Coronary artery (tissue), 2 donors: ENCODE data around the gene GNA15.
A peak's percentile ranks its signal among the peaks of the same experiment; 100 is the strongest.

Experiments
- DNase-seq: peaks from one replicate; pipeline ENCODE4 v3.0.0-alpha.2; 2017; ENCODE audit warnings: low spot score
- H3K27ac ChIP-seq, 2 donors: fragments of 200-600 bp; sonication (generic); one replicate each; pipeline ENCODE4 v1.5.1; 2016 to 2019
- H3K4me3 ChIP-seq: fragments of 200-600 bp; sonication (generic); 2 replicates; pipeline ENCODE4 v1.5.1; 2016; ENCODE audit warnings: mild to moderate bottlenecking, moderate library complexity
- TF ChIP-seq, protein P1 (sequence below): fragments of 200-600 bp; sonication (generic); IDR thresholded peaks from one replicate; pipeline ENCODE4 v1.5.1; 2019; ENCODE audit warnings: antibody characterized with exemption

The GNA15 gene

GRCh38 chr19:3108775-3109174 is 27.1 kb upstream of the GNA15 start:
- H3K27ac ChIP-seq, result no peak overlapping the region
- TF ChIP-seq, protein P1, sequence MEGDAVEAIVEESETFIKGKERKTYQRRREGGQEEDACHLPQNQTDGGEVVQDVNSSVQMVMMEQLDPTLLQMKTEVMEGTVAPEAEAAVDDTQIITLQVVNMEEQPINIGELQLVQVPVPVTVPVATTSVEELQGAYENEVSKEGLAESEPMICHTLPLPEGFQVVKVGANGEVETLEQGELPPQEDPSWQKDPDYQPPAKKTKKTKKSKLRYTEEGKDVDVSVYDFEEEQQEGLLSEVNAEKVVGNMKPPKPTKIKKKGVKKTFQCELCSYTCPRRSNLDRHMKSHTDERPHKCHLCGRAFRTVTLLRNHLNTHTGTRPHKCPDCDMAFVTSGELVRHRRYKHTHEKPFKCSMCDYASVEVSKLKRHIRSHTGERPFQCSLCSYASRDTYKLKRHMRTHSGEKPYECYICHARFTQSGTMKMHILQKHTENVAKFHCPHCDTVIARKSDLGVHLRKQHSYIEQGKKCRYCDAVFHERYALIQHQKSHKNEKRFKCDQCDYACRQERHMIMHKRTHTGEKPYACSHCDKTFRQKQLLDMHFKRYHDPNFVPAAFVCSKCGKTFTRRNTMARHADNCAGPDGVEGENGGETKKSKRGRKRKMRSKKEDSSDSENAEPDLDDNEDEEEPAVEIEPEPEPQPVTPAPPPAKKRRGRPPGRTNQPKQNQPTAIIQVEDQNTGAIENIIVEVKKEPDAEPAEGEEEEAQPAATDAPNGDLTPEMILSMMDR, result peak; percentile 69
- no peak for DNase-seq
- H3K4me3 ChIP-seq, result no peak overlapping the region

GRCh38 chr19:3109491-3109890 is 26.3 kb upstream of the GNA15 start:
- Histone ChIP-seq H3K27ac (no peak overlapping the region), H3K4me3 (no peak overlapping the region)
- TF ChIP-seq, protein P1, result no peak
- no peak for DNase-seq

DNA sequence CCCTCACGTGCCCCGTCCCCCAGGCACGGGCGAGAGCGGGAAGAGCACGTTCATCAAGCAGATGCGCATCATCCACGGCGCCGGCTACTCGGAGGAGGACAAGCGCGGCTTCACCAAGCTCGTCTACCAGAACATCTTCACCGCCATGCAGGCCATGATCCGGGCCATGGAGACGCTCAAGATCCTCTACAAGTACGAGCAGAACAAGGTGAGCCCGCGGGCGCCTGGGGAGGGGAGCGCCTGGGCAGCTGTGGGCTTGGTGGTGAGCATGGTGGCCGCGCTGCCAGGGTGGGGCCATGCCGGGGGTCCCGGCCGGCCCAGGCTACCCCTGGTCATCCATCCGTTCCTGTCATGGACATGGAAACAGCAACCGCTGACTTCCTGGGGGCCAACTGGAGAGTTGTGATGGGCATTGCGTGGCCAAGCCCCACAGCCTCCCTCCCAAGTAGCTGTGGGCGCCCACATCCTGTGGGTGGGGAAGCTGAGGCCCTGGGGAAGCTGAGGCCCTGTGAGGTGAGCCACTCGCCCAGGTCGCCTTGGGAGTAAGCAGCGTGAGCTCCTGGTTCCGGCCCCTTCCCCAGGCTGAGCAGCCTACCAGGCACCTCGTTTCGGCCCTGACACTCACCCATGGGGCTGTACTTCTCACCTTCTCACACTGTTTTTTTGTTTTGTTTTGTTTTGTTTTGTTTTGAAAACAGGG is 25.6 kb upstream of the GNA15 start:
- H3K4me3 ChIP-seq, result no peak overlapping the region
- DNase-seq, result no peak
- TF ChIP-seq, protein P1, result no peak

GRCh38 chr19:3111586-3112247 is 24.1 kb upstream of the GNA15 start:
- Histone ChIP-seq H3K27ac (no peak overlapping the region), H3K4me3 (no peak overlapping the region)
- no peak for DNase-seq
- TF ChIP-seq, protein P1, result no peak

More for the DNA sequence above, 25.6 kb upstream of the GNA15 start:
- no peak overlapping the region for H3K27ac ChIP-seq

GRCh38 chr19:3112375-3113099 is 23.3 kb upstream of the GNA15 start:
- TF ChIP-seq, protein P1, result no peak
- H3K27ac ChIP-seq, result no peak overlapping the region
- no peak overlapping the region for H3K4me3 ChIP-seq
- DNase-seq, result no peak

DNA sequence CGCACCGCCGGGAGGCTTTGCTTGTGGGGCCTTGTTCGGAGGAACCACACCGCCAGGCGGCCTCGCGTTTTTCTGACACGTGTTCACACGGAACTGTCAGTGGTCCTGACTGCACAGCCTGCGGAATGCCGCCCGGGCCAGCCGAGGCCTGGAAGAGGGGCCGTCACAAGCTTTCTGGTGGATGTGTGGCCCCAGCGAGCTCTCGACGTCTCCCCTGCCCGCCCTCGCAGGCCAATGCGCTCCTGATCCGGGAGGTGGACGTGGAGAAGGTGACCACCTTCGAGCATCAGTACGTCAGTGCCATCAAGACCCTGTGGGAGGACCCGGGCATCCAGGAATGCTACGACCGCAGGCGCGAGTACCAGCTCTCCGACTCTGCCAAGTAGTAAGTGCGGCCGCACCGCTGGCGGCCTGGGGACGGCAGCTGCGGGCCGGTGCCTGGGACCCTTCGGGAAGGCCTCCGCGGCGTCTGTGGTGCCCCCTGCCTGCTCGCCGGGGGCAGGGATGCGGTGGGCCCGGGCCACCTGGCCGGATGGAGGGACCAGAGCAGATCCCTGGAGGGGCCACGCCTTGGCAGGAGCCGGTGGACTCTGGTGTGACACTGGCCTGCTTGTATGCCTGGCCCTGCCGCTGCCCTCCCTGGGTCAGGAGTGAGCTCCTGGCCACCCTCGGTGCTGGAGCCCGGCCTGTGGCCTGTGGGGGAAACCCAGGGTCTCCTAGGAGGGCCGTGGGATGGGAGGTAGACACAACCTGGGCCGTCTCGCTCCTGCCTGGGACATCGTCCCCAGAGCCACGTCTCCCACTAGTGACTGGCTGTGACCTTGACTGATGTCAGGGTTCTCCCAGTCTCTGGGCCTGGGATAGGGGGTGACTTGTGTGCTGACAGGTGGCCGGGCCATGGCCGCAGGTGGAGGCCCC is 22.5 kb upstream of the GNA15 start:
- TF ChIP-seq, protein P1, result no peak
- DNase-seq, result no peak
- H3K27ac ChIP-seq, result no peak overlapping the region

More for the DNA sequence above, 22.5 kb upstream of the GNA15 start:
- no peak overlapping the region for H3K4me3 ChIP-seq
